ENCODE data around the gene OR51G2.

DNA sequence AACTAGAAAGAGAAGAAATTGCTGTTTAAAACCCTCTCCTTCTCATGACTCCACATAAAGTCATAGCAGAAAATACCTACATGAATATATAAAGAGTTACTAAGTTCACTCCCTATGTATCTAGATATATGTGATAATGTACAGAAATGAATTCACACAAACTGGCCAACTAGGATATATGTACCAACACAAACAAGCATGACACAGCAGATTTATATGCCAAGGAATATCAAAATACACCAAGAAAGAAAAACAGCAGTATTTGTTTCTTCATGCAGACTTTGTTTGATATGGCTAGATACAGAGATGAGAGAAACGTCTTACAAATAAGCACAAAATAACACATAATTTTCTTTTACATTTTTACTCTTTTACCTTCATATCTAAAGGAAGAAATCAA, 3.2 kb upstream of the OR51G2 start:
- TF ChIP-seq, protein P1, sequence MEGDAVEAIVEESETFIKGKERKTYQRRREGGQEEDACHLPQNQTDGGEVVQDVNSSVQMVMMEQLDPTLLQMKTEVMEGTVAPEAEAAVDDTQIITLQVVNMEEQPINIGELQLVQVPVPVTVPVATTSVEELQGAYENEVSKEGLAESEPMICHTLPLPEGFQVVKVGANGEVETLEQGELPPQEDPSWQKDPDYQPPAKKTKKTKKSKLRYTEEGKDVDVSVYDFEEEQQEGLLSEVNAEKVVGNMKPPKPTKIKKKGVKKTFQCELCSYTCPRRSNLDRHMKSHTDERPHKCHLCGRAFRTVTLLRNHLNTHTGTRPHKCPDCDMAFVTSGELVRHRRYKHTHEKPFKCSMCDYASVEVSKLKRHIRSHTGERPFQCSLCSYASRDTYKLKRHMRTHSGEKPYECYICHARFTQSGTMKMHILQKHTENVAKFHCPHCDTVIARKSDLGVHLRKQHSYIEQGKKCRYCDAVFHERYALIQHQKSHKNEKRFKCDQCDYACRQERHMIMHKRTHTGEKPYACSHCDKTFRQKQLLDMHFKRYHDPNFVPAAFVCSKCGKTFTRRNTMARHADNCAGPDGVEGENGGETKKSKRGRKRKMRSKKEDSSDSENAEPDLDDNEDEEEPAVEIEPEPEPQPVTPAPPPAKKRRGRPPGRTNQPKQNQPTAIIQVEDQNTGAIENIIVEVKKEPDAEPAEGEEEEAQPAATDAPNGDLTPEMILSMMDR (IDR thresholded peaks at IDR 0.05), result no peak
- TF ChIP-seq POLR2A (IDR thresholded peaks at IDR 0.05), result no peak
- TF ChIP-seq EP300 (IDR thresholded peaks at IDR 0.05), result no peak
